ENCODE results near the gene CST6.

CST6 gene

GRCh38 chr11:66014804-66015453 is 3.1 kb downstream of the CST6 start:
- DNase-seq (ENCODE audit: low spot score) (peak; percentile 18), ATAC-seq (ENCODE audit: low read depth) (no peak)
- Histone ChIP-seq H3K4me3 (ENCODE audit: severe bottlenecking) (no peak overlapping the region), H3K36me3 (ENCODE audit: low read depth) (no peaks in the 10 kb centered on the region), H3K27me3 (ENCODE audit: insufficient read depth, poor library complexity, severe bottlenecking) (no peaks in the 10 kb centered on the region), H3K4me1 (ENCODE audit: insufficient read depth, poor library complexity, severe bottlenecking) (peaks cover 32% of the 10 kb centered on the region), H3K9me3 (ENCODE audit: severe bottlenecking) (no peaks in the 10 kb centered on the region), H3K27ac (ENCODE audit: poor library complexity, severe bottlenecking) (peak overlapping the region; percentile 75)
- no peak for TF ChIP-seq CTCF (IDR thresholded peaks at IDR 0.05; ENCODE audit: poor library complexity, severe bottlenecking)

GRCh38 chr11:66015454-66015881 is 3.7 kb downstream of the CST6 start:
- TF ChIP-seq CTCF (IDR thresholded peaks at IDR 0.05; ENCODE audit: poor library complexity, severe bottlenecking): no peak
- ATAC-seq (ENCODE audit: low read depth) (peak; percentile 16; the same call in 2 of the 3 replicates), DNase-seq (ENCODE audit: low spot score) (peak; percentile 55)
- no peaks in the 10 kb centered on the region for H3K27me3 ChIP-seq (ENCODE audit: insufficient read depth, poor library complexity, severe bottlenecking)
- H3K9me3 ChIP-seq (ENCODE audit: severe bottlenecking): no peaks in the 10 kb centered on the region
- H3K27ac ChIP-seq (ENCODE audit: poor library complexity, severe bottlenecking): peak overlapping the region; percentile 75
- no peak overlapping the region for H3K4me3 ChIP-seq (ENCODE audit: severe bottlenecking)
- H3K36me3 ChIP-seq (ENCODE audit: low read depth): no peaks in the 10 kb centered on the region
- peaks cover 32% of the 10 kb centered on the region for H3K4me1 ChIP-seq (ENCODE audit: insufficient read depth, poor library complexity, severe bottlenecking)

- peaks cover 38% of the 10 kb centered on the region for H3K4me1 ChIP-seq (ENCODE audit: insufficient read depth, poor library complexity, severe bottlenecking)
- no peak overlapping the region for H3K4me3 ChIP-seq (ENCODE audit: severe bottlenecking)
- DNase-seq (ENCODE audit: low spot score): peak; percentile 50
- H3K36me3 ChIP-seq (ENCODE audit: low read depth): no peaks in the 10 kb centered on the region
- H3K27me3 ChIP-seq (ENCODE audit: insufficient read depth, poor library complexity, severe bottlenecking): no peaks in the 10 kb centered on the region
- no peak for TF ChIP-seq CTCF (IDR thresholded peaks at IDR 0.05; ENCODE audit: poor library complexity, severe bottlenecking)
- H3K27ac ChIP-seq (ENCODE audit: poor library complexity, severe bottlenecking): peak overlapping the region; percentile 75
- no peaks in the 10 kb centered on the region for H3K9me3 ChIP-seq (ENCODE audit: severe bottlenecking)
- no peak for ATAC-seq (ENCODE audit: low read depth)
Observed at GRCh38 chr11:66015936-66016792, 4.4 kb downstream of the CST6 start.

- H3K36me3 ChIP-seq (ENCODE audit: low read depth): no peaks in the 10 kb centered on the region
- H3K4me3 ChIP-seq (ENCODE audit: severe bottlenecking): no peak overlapping the region
- H3K9me3 ChIP-seq (ENCODE audit: severe bottlenecking): no peaks in the 10 kb centered on the region
- no peaks in the 10 kb centered on the region for H3K27me3 ChIP-seq (ENCODE audit: insufficient read depth, poor library complexity, severe bottlenecking)
- peak overlapping the region; percentile 75 for H3K27ac ChIP-seq (ENCODE audit: poor library complexity, severe bottlenecking)
- no peak for TF ChIP-seq CTCF (IDR thresholded peaks at IDR 0.05; ENCODE audit: poor library complexity, severe bottlenecking)
- DNase-seq (ENCODE audit: low spot score) (peak; percentile 66), ATAC-seq (ENCODE audit: low read depth) (no peak)
- peaks cover 38% of the 10 kb centered on the region for H3K4me1 ChIP-seq (ENCODE audit: insufficient read depth, poor library complexity, severe bottlenecking)
Observed at GRCh38 chr11:66016793-66017177, 5.0 kb downstream of the CST6 start.
